K562 (cell line): ENCODE measurements around the gene HYOU1. TPM values are rescaled to one million over a fixed set of nuclear protein-coding genes. Genes with fewer than 3 reads are reported as not detected.

ENCODE experiments used
- ATF7 ChIP-seq: fragments of 450-650 bp; IDR thresholded peaks from 2 replicates; pipeline ENCODE4 v1.7.1; 2014; ENCODE audit warnings: mild to moderate bottlenecking, moderate library complexity
- CBFA2T3 ChIP-seq: fragments of 450-650 bp; IDR thresholded peaks from 2 replicates; pipeline ENCODE4 v1.6.1; 2017
- CBFB ChIP-seq: sonication (generic); formaldehyde crosslinking; IDR thresholded peaks from 2 replicates; pipeline ENCODE4 v1.4.0; 2020; ENCODE audit warnings: mild to moderate bottlenecking, missing genetic modification reagents
- CHD7 ChIP-seq: fragments of 200-600 bp; sonication (generic); IDR thresholded peaks from one replicate; pipeline ENCODE4 v1.6.1; 2012; ENCODE audit warnings: mild to moderate bottlenecking, low read depth, low read length, inconsistent platforms
- CREBBP ChIP-seq: IDR thresholded peaks from one replicate; pipeline ENCODE4 v1.6.1; 2012; ENCODE audit warnings: low read depth, mild to moderate bottlenecking, control low read depth, inconsistent platforms, low read length
- DNMT1 ChIP-seq: fragments of 450-650 bp; IDR thresholded peaks from 2 replicates; pipeline ENCODE4 v1.6.1; 2016; ENCODE audit warnings: antibody characterized with exemption, mild to moderate bottlenecking
- ELF1 ChIP-seq: fragments of 200-800 bp; sonication (Bioruptor generic); IDR thresholded peaks from 2 replicates; pipeline ENCODE4 v1.6.1; 2016; ENCODE audit warnings: missing genetic modification characterization, missing compliant biosample characterization
- ESRRB ChIP-seq: fragments of 250-450 bp; sonication (Bioruptor Pico); IDR thresholded peaks from 2 replicates; pipeline ENCODE4 v1.5.0; 2020; ENCODE audit warnings: mild to moderate bottlenecking, moderate library complexity, borderline replicate concordance
- FOXK2 ChIP-seq, 2 experiments: fragments of 450-650 bp; IDR thresholded peaks in 1 of 2; conservative IDR thresholded peaks in 1 of 2; 2 replicates each; pipeline ENCODE4 v1.6.1; 2016; ENCODE audit warnings: low read depth in 2 of 2, mild to moderate bottlenecking in 1 of 2
- KAT7 ChIP-seq: sonication (generic); formaldehyde crosslinking; IDR thresholded peaks from 2 replicates; pipeline ENCODE4 v1.8.0; 2022; ENCODE audit warnings: missing genetic modification reagents, mild to moderate bottlenecking, borderline replicate concordance
- MYNN ChIP-seq, 2 experiments: sonication (generic); formaldehyde crosslinking in 1 of 2; IDR thresholded peaks; 2 replicates each; pipeline versions ENCODE4 v1.5.0 to v1.6.1; 2016 to 2020; ENCODE audit warnings: antibody characterized with exemption in 1 of 2, missing genetic modification reagents in 1 of 2
- NFYB ChIP-seq: IDR thresholded peaks from 2 replicates; pipeline ENCODE4 v1.6.1; 2011; ENCODE audit warnings: mild to moderate bottlenecking, moderate library complexity; ENCODE audit not compliant: insufficient read length; ENCODE audit errors: extremely low read depth
- PTTG1 ChIP-seq: fragments of 450-650 bp; IDR thresholded peaks from 2 replicates; pipeline ENCODE4 v1.6.1; 2016; ENCODE audit warnings: low read depth, mild to moderate bottlenecking, missing genetic modification characterization, missing compliant biosample characterization
- RAD51 ChIP-seq: fragments of 450-650 bp; IDR thresholded peaks from 2 replicates; pipeline ENCODE4 v1.7.1; 2016; ENCODE audit warnings: low read depth, mild to moderate bottlenecking, borderline replicate concordance
- RBFOX2 ChIP-seq: fragments of 200-400 bp; formaldehyde crosslinking; IDR thresholded peaks from 2 replicates; pipeline ENCODE4 v1.6.1; 2017; ENCODE audit warnings: low read depth, mild to moderate bottlenecking, low read length, moderate library complexity
- SMARCC2 ChIP-seq: fragments of 450-650 bp; IDR thresholded peaks from 2 replicates; pipeline ENCODE4 v1.6.1; 2017; ENCODE audit warnings: antibody characterized with exemption, moderate library complexity, mild to moderate bottlenecking, low read depth
- ZNF668 ChIP-seq: fragments of 250-450 bp; sonication (Bioruptor Pico); IDR thresholded peaks from 2 replicates; pipeline ENCODE4 v1.8.0; 2022; ENCODE audit warnings: mild to moderate bottlenecking, inconsistent platforms
- polyA plus RNA-seq, 8 experiments: library from polyadenylated mRNA; depleted of rRNA in 4 of 8; stranded (reverse) in 5 of 8; unstranded in 3 of 8; fragments of >200 nt; fragmentation: Nextera tagmentation in 2 of 8; fragmentation: Illumina TruSeq in 1 of 8; extraction: Ambion mirVana in 2 of 8; extraction: Trizol in 1 of 8; gene quantifications; 2 replicates each; pipeline versions ENCODE4 v1.2.1 to v1.2.3, GENCODE V29; 2011 to 2014; ENCODE audit warnings: inconsistent platforms in 1 of 8, missing spikeins in 1 of 8
- total RNA-seq, 7 experiments: library from RNA; depleted of rRNA in 6 of 7; stranded (reverse); fragments of >200 nt in 6 of 7; fragmentation: Illumina TruSeq in 2 of 7; extraction: Trizol in 2 of 7; gene quantifications; 2 replicates each; pipeline versions ENCODE4 v1.2.1 to v1.2.3, GENCODE V29; 2011 to 2021; ENCODE audit warnings: low replicate concordance in 1 of 7
- TF ChIP-seq, protein P1 (sequence below), 2 experiments: fragments of 450-650 bp; conservative IDR thresholded peaks; 2 replicates each; pipeline ENCODE4 v1.6.1; 2017; ENCODE audit warnings: mild to moderate bottlenecking in 2 of 2, moderate library complexity in 2 of 2

The HYOU1 gene
- total and polyA plus RNA-seq, 9 of the 15 experiments (the other 6 are each of a cell fraction or from before 2014, with no cell fraction given): 19.5 to 197 (median 128) TPM

DNA sequence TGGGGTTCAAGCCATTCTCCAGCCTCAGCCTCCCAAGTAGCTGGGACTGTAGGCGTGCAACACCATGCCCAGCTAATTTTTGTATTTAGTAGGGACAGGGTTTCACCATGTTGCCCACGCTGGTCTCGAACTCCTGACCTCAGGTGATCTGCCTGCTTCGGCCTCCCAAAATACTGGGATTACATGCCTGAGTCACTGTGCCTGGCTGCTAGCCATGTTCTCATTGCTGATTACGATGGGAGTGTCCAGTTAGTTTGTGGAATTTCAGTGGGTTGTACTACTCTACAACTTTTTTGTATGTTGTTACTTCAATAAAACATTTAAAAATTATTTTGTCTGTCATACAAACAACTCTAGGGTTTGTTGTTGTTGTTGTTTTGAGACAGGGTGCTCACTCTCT is 5.8 kb upstream of the HYOU1 start (continued):
- TF ChIP-seq CHD7 (no peak), CBFB (CRISPR knock-in tag) (no peak), SMARCC2 (peak; percentile 30; the same call in 1 of the 2 replicates), NFYB (no peak), RBFOX2 (no peak), ATF7 (peak; percentile 48; the same call in 1 of the 2 replicates), CREBBP (no peak), DNMT1 (no peak), KAT7 (CRISPR knock-in tag) (no peak), ESRRB (CRISPR knock-in tag) (no peak), ZNF668 (CRISPR knock-in tag) (no peak), MYNN (IDR thresholded peaks at IDR 0.05) (no peak), MYNN (CRISPR knock-in tag; IDR thresholded peaks at IDR 0.05) (no peak), CBFA2T3 (no peak), FOXK2 (conservative IDR thresholded peaks at IDR 0.05 in 1 of 2, IDR thresholded peaks at IDR 0.05 in 1 of 2; ENCODE audit: low read depth in 2 of 2) (no peak), PTTG1 (tag) (no peak), RAD51 (no peak), ELF1 (tag) (no peak)
- TF ChIP-seq, protein P1, sequence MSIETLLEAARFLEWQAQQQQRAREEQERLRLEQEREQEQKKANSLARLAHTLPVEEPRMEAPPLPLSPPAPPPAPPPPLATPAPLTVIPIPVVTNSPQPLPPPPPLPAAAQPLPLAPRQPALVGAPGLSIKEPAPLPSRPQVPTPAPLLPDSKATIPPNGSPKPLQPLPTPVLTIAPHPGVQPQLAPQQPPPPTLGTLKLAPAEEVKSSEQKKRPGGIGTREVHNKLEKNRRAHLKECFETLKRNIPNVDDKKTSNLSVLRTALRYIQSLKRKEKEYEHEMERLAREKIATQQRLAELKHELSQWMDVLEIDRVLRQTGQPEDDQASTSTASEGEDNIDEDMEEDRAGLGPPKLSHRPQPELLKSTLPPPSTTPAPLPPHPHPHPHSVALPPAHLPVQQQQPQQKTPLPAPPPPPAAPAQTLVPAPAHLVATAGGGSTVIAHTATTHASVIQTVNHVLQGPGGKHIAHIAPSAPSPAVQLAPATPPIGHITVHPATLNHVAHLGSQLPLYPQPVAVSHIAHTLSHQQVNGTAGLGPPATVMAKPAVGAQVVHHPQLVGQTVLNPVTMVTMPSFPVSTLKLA (conservative IDR thresholded peaks at IDR 0.05): no peak
